HG02678 (cell line): ENCODE measurements around the gene KRT84.

Experiments used
- ATAC-seq: cut with Tn5 transposase; IDR thresholded peaks from one replicate; pipeline ENCODE4 v1.9.1; 2021; ENCODE audit warnings: mild to moderate bottlenecking, moderate library complexity; ENCODE audit not compliant: unreplicated experiment

Gene KRT84

GRCh38 chr12:52389313-52390207, 4.1 kb upstream of the KRT84 start:
- no peak for ATAC-seq

GRCh38 chr12:52387859-52388258, 2.4 kb upstream of the KRT84 start:
- no peak for ATAC-seq

- ATAC-seq = no peak
Observed at GRCh38 chr12:52383331-52383730, 2.1 kb downstream of the KRT84 start.

GRCh38 chr12:52382854-52383253, 2.6 kb downstream of the KRT84 start:
- no peak for ATAC-seq

- no peak for ATAC-seq
Observed at GRCh38 chr12:52381206-52381605, 4.2 kb downstream of the KRT84 start.

GRCh38 chr12:52380271-52380694, 5.2 kb downstream of the KRT84 start:
- no peak for ATAC-seq

- no peak for ATAC-seq
Observed at GRCh38 chr12:52379536-52379935, 5.9 kb downstream of the KRT84 start.

GRCh38 chr12:52378091-52378490, 7.4 kb downstream of the KRT84 start:
- ATAC-seq = no peak

- no peak for ATAC-seq
Observed at GRCh38 chr12:52377266-52377665, 8.2 kb downstream of the KRT84 start.

- no peak for ATAC-seq
Observed at GRCh38 chr12:52372216-52373154, 13.0 kb downstream of the KRT84 start.

- ATAC-seq = no peak
Observed at GRCh38 chr12:52371716-52372115, 13.7 kb downstream of the KRT84 start.

GRCh38 chr12:52370926-52371608, 14.4 kb downstream of the KRT84 start:
- no peak for ATAC-seq

- no peak for ATAC-seq
Observed at GRCh38 chr12:52369809-52370208, 15.6 kb downstream of the KRT84 start.

GRCh38 chr12:52369211-52369610, 16.2 kb downstream of the KRT84 start:
- ATAC-seq = no peak

- ATAC-seq = no peak
Observed at GRCh38 chr12:52368508-52368907, 16.9 kb downstream of the KRT84 start.

GRCh38 chr12:52367876-52368275, 17.6 kb downstream of the KRT84 start:
- no peak for ATAC-seq

- ATAC-seq = no peak
Observed at GRCh38 chr12:52366738-52367485, 18.5 kb downstream of the KRT84 start, which contains the start of gene KRT85. Gene KRT85 (minus strand): TSS chr12:52367481. CDS start chr12:52367405, 76 bp downstream.

GRCh38 chr12:52364901-52365489, 20.5 kb downstream of the KRT84 start:
- no peak for ATAC-seq

- no peak for ATAC-seq
Observed at GRCh38 chr12:52364061-52364460, 21.4 kb downstream of the KRT84 start.
